Kidney epithelial cell (primary cell): Measurements from ENCODE around the gene ALCAM. TPM values are rescaled to one million over a fixed set of nuclear protein-coding genes. Genes with fewer than 3 reads are reported as not detected.

Experiments used
- DNase-seq: peaks from one replicate; pipeline ENCODE4 v3.0.0-alpha.2; 2010; ENCODE audit warnings: low read depth
- H3K27me3 ChIP-seq: 2 replicates; pipeline ENCODE4 v1.6.0; 2011; ENCODE audit warnings: low read length; ENCODE audit not compliant: control insufficient read depth, insufficient read depth
- H3K36me3 ChIP-seq: 2 replicates; pipeline ENCODE4 v1.5.1; 2011; ENCODE audit warnings: low read length; ENCODE audit not compliant: control insufficient read depth, insufficient read depth
- H3K4me3 ChIP-seq: 2 replicates; pipeline ENCODE4 v1.5.1; 2011; ENCODE audit warnings: low read depth, mild to moderate bottlenecking, control low read depth, low read length
- total RNA-seq: library from RNA; depleted of rRNA; stranded (reverse); fragments of >200 nt; gene quantifications from 2 replicates; pipeline ENCODE4 v1.2.3, GENCODE V29; 2015
- TF ChIP-seq, protein P1 (sequence below): IDR thresholded peaks from 2 replicates; pipeline ENCODE4 v1.5.1; 2011; ENCODE audit warnings: mild to moderate bottlenecking, moderate library complexity, low read length, control low read depth, inconsistent platforms; ENCODE audit not compliant: insufficient read depth, poor library complexity, severe bottlenecking

ALCAM gene
- total RNA-seq, 1 donor from 2014 or later, result 82.3 TPM

DNA sequence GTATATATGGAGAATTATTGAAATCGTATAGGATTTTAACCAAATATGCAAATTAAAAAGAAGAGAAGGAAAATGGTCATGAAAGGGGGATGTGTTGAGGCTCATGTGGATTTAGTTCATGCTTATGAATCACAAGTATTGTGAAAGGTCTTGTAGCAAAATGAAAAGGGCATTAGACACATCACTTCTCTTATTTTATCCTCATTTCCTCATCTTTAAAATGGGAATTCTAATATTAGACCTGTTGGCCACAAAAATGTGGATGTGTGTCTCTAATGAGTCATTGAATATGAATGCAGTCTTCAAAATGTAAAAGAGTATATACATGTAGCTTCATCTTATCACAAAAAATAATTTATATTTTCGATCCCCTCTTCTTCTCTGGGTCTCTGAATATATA lies 14.9 kb upstream of the ALCAM start:
- no peak for DNase-seq
- Histone ChIP-seq H3K36me3 (no peaks in the 10 kb centered on the region), H3K4me3 (no peak overlapping the region), H3K27me3 (no peaks in the 10 kb centered on the region)
- TF ChIP-seq, protein P1, sequence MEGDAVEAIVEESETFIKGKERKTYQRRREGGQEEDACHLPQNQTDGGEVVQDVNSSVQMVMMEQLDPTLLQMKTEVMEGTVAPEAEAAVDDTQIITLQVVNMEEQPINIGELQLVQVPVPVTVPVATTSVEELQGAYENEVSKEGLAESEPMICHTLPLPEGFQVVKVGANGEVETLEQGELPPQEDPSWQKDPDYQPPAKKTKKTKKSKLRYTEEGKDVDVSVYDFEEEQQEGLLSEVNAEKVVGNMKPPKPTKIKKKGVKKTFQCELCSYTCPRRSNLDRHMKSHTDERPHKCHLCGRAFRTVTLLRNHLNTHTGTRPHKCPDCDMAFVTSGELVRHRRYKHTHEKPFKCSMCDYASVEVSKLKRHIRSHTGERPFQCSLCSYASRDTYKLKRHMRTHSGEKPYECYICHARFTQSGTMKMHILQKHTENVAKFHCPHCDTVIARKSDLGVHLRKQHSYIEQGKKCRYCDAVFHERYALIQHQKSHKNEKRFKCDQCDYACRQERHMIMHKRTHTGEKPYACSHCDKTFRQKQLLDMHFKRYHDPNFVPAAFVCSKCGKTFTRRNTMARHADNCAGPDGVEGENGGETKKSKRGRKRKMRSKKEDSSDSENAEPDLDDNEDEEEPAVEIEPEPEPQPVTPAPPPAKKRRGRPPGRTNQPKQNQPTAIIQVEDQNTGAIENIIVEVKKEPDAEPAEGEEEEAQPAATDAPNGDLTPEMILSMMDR, result no peak

DNA sequence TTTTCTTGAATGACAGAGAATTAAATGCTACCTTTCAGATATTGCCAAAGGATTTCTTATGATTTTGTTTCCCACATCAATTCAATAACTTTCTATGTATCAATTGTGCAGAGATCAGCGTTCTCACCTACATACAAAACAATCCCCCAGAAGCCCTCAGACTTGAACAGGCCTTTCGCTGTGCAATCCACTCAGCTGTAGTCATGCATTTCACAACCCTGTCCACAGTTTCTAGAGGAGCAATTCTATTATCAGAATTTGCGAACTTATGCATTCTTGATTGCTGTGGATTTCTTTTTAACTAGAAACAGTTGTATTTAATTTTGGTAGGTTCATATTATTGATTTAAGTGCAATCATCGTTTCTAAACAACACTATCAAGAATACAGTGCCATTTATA lies 13.7 kb upstream of the ALCAM start:
- H3K4me3 ChIP-seq, result no peak overlapping the region
- H3K36me3 ChIP-seq, result no peaks in the 10 kb centered on the region
- TF ChIP-seq, protein P1, result no peak
- H3K27me3 ChIP-seq, result no peaks in the 10 kb centered on the region
- DNase-seq, result no peak

DNA sequence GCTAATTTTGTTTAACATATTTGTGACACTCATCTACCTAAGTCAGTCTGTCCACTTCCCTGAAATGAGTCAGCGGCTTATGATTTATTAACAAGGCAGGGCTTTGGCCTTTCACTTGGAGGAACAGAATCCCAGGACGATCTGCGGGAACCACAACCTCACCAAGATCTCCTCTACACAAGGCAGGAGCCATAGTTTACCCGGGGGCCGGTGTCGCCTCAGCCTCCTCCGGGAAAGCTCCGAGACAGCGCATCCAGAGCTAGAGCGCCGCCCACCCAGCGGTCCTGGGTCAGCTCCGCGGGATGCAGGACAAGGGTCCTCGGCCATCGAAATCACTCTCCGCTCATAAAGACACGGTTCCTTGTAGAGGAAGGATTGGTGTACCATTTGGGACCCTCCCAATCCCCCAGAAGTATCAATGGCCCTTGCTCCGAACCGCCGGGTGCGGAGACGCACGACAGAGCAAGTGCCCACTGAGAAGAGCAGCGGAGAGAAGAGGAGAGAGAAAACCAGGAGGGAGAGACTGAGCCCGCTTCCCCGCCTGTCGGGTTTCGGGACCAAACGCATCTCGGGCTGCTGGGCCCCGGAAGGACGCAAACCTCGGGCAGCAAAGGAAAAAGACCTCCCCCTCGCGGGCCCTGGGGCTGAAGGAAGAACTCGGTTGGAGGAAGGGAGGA lies 13.1 kb upstream of the ALCAM start:
- DNase-seq, result no peak
- TF ChIP-seq, protein P1, result no peak
- Histone ChIP-seq H3K4me3 (peak overlapping the region; percentile 54), H3K36me3 (no peaks in the 10 kb centered on the region), H3K27me3 (no peaks in the 10 kb centered on the region)

DNA sequence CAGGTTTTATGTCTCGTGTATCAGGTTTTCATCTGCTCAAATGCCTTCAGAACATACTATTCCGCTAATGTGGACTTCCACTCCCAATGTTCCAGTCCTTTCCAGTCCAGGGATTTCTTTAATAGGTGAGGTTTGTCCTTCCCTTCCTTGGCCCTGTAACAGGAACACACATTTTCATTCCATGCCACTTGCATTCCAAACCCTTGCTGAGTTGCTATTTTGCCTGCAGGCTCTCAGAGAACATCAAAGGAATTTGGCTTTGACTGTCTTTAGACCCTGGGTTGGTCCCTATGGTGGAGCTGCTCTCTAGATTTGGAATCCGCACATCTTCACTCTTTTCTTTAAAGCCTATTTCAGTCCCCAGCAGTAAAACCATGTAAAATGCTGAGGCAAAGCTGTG lies 12.3 kb upstream of the ALCAM start:
- Histone ChIP-seq H3K27me3 (no peaks in the 10 kb centered on the region), H3K4me3 (peak overlapping the region; percentile 54), H3K36me3 (no peaks in the 10 kb centered on the region)
- DNase-seq, result no peak
- TF ChIP-seq, protein P1, result no peak

DNA sequence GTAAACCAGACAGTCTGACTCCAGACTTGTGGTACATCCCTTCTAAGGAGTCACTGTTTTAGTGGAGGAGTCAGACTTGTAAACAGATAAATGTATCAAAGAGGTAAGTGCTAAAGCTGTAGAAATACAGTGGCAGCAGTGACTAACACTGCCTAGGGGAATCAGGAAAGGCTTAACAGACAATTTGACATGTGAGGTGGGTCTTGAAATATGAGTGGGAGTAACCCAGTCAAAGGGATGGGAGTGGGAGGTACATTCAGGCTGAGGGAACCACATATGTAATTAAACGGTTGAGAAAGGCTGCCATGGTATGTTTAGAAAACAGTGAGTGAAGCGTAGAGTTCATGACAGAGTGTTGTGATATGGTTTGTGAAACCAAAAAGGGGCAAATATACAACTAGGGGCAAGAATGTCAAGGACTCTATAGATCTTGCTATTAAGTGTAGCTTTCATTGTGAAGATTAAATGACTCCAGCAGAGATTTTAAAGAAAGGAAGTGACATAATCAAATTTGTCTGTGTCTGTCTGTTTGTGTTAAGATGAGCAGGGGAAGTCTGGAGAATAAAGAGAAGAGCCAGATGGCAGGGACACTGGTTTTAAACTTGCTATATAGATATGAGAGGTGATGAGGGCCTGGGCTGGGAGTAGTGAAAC lies 11.2 kb upstream of the ALCAM start:
- no peaks in the 10 kb centered on the region for H3K27me3 ChIP-seq
- DNase-seq, result no peak
- TF ChIP-seq, protein P1, result no peak
- H3K36me3 ChIP-seq, result no peaks in the 10 kb centered on the region
- no peak overlapping the region for H3K4me3 ChIP-seq

DNA sequence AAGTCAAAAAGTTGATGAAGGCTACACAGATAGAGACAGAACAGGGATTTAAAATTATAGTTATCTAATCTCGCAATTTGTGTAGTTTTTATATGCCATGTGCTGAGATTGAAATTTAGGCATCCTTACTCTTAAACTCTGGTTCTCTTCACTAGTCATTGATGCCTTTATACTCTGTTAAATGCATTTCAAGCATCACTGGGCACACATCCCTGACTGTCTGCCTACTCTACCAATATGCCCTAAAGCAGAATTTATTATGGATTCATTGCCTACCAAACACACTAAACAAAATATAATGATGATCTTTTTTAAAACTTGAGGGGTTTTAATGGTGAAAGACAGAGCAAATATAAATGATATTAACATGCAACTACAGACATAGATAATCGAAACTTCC lies 10.3 kb upstream of the ALCAM start:
- H3K4me3 ChIP-seq, result no peak overlapping the region
- no peaks in the 10 kb centered on the region for H3K27me3 ChIP-seq
- TF ChIP-seq, protein P1, result no peak
- H3K36me3 ChIP-seq, result no peaks in the 10 kb centered on the region
- DNase-seq, result no peak
